HCT116 (cell line): ENCODE results near the gene BATF2. TPM values are rescaled to one million over a fixed set of nuclear protein-coding genes. Genes with fewer than 3 reads are reported as not detected.

Experiments
- ATAC-seq: fragments of 200-7000 bp; cut with Tn5 transposase; 2 replicates; pipeline ENCODE4 v1.9.1; 2020; ENCODE audit warnings: mild to moderate bottlenecking, moderate library complexity
- BruUV-seq: library from RNA; stranded (reverse); fragments of 400-500 nt; replicated peaks from 2 replicates; lab custom pipeline; 2021; lab: Mats Ljungman, UMichigan
- CTCF ChIA-PET: fragments of 300-600 bp; sonication (Branson Sonifier 250); formaldehyde crosslinking; loops from one replicate; lab custom pipeline; 2021; ENCODE audit warnings: antibody characterized with exemption; lab: Charles Lee
- POLR2A ChIA-PET: fragments of 300-600, 350-600 bp; sonication (Branson Sonifier 250); formaldehyde crosslinking; loops from one replicate; lab custom pipeline; 2021; ENCODE audit warnings: antibody characterized with exemption; lab: Charles Lee
- RAD21 ChIA-PET, 2 experiments: fragments of 300-600 bp; sonication (Branson Sonifier 250); formaldehyde crosslinking; loops; one replicate each; lab custom pipeline; 2023; ENCODE audit warnings: low total read pairs in 2 of 2; ENCODE audit not compliant: uncharacterized antibody in 2 of 2, unreplicated experiment in 2 of 2, low non-redundant PET in 1 of 2; lab: Charles Lee
- DNase-seq: peaks from one replicate; pipeline ENCODE4 v3.0.0-alpha.2; 2010; ENCODE audit warnings: low read depth, low spot score
- H2AFZ ChIP-seq: fragments of 200-600 bp; shearing (Covaris generic), sonication (generic); 2 replicates; pipeline ENCODE4 v1.6.1; 2017; ENCODE audit warnings: low read depth, mixed run types, mixed read lengths, antibody characterized with exemption, low read length; ENCODE audit not compliant: poor library complexity, severe bottlenecking
- H3K27ac ChIP-seq: 2 replicates; pipeline ENCODE4 v1.5.1; 2012; ENCODE audit warnings: low read depth, low read length
- H3K27me3 ChIP-seq: fragments of 200-600 bp; sonication (generic); 2 replicates; pipeline ENCODE4 v1.6.1; 2016; ENCODE audit warnings: mixed run types, low read length, mixed read lengths; ENCODE audit not compliant: insufficient read depth
- H3K36me3 ChIP-seq, 2 experiments: fragments of 200-500 bp in 1 of 2; fragments of 200-600 bp in 1 of 2; sonication (Bioruptor generic) in 1 of 2; sonication (generic) in 1 of 2; 2 replicates each; pipeline versions ENCODE4 v1.5.1 to v1.6.1; 2014 to 2016; ENCODE audit warnings: low read length in 2 of 2, inconsistent platforms in 1 of 2, mixed read lengths in 1 of 2, mixed run types in 1 of 2; ENCODE audit not compliant: insufficient read depth in 2 of 2, control insufficient read depth in 1 of 2
- H3K4me1 ChIP-seq, 2 experiments: fragments of 200-600 bp in 1 of 2; sonication (generic) in 1 of 2; 2 replicates each; pipeline versions ENCODE4 v1.5.1 to v1.6.1; 2012 to 2017; ENCODE audit warnings: low read length in 2 of 2, inconsistent platforms in 1 of 2, mild to moderate bottlenecking in 1 of 2, mixed read lengths in 1 of 2, mixed run types in 1 of 2, moderate library complexity in 1 of 2; ENCODE audit not compliant: insufficient read depth in 2 of 2, control insufficient read depth in 1 of 2
- H3K4me2 ChIP-seq: fragments of 200-600 bp; sonication (generic); 2 replicates; pipeline ENCODE4 v1.6.1; 2017; ENCODE audit warnings: mixed run types, low read length, mixed read lengths
- H3K4me3 ChIP-seq, 2 experiments: fragments of 200-600 bp in 1 of 2; sonication (generic) in 1 of 2; replicated peaks in 1 of 2; 2 replicates each; pipeline ENCODE4 v1.5.1; 2011 to 2016; ENCODE audit warnings: low read length in 2 of 2, control low read depth in 1 of 2, low read depth in 1 of 2, mild to moderate bottlenecking in 1 of 2, mixed read lengths in 1 of 2, mixed run types in 1 of 2
- H3K79me2 ChIP-seq: fragments of 200-600 bp; sonication (generic); 2 replicates; pipeline ENCODE4 v1.6.1; 2017; ENCODE audit warnings: mild to moderate bottlenecking, mixed run types, low read length, moderate library complexity, mixed read lengths; ENCODE audit not compliant: insufficient read depth
- H3K9ac ChIP-seq: fragments of 200-600 bp; sonication (generic); 2 replicates; pipeline ENCODE4 v1.6.1; 2016; ENCODE audit warnings: low read length, mixed read lengths
- H3K9me2 ChIP-seq: fragments of 200-600 bp; sonication (generic), shearing (Covaris generic); 2 replicates; pipeline ENCODE4 v1.6.1; 2017; ENCODE audit warnings: mixed run types, mild to moderate bottlenecking, moderate library complexity; ENCODE audit not compliant: insufficient read depth
- H3K9me3 ChIP-seq, 2 experiments: fragments of 200-500 bp in 1 of 2; fragments of 200-600 bp in 1 of 2; sonication (Bioruptor generic) in 1 of 2; sonication (generic) in 1 of 2; 2 replicates each; pipeline ENCODE4 v1.6.1; 2014 to 2017; ENCODE audit warnings: low read length in 2 of 2, mixed read lengths in 2 of 2, inconsistent platforms in 1 of 2, low read depth in 1 of 2, mild to moderate bottlenecking in 1 of 2, mixed run types in 1 of 2, moderate library complexity in 1 of 2; ENCODE audit not compliant: control insufficient read depth in 1 of 2, insufficient read depth in 1 of 2
- H4K20me1 ChIP-seq: fragments of 200-600 bp; sonication (generic), shearing (Covaris generic); 2 replicates; pipeline ENCODE4 v1.6.1; 2017; ENCODE audit warnings: mixed run types, mild to moderate bottlenecking, moderate library complexity; ENCODE audit not compliant: insufficient read depth
- ATF3 ChIP-seq: IDR thresholded peaks from 2 replicates; pipeline ENCODE4 v1.6.1; 2012
- CBX3 ChIP-seq: IDR thresholded peaks from 2 replicates; pipeline ENCODE4 v1.6.1; 2012; ENCODE audit warnings: low read depth
- CEBPB ChIP-seq: IDR thresholded peaks from 2 replicates; pipeline ENCODE4 v1.6.1; 2012; ENCODE audit warnings: low read depth
- EGR1 ChIP-seq: IDR thresholded peaks from 2 replicates; pipeline ENCODE4 v1.6.1; 2012; ENCODE audit warnings: low read depth
- EZH2 ChIP-seq: fragments of 200-600 bp; sonication (generic); IDR thresholded peaks from 2 replicates; pipeline ENCODE4 v1.6.1; 2017; ENCODE audit warnings: antibody characterized with exemption, mixed run types
- EZH2phosphoT487 ChIP-seq: fragments of 200-600 bp; IDR thresholded peaks from 2 replicates; pipeline ENCODE4 v1.6.1; 2018; ENCODE audit warnings: antibody characterized with exemption, borderline replicate concordance
- FOSL1 ChIP-seq: IDR thresholded peaks from 2 replicates; pipeline ENCODE4 v1.6.1; 2012; ENCODE audit warnings: low read depth
- JUND ChIP-seq: IDR thresholded peaks from 2 replicates; pipeline ENCODE4 v1.6.1; 2012
- MAX ChIP-seq: IDR thresholded peaks from 2 replicates; pipeline ENCODE4 v1.6.1; 2012
- POLR2A ChIP-seq: IDR thresholded peaks from 2 replicates; pipeline ENCODE4 v1.7.0; 2011; ENCODE audit warnings: borderline replicate concordance; ENCODE audit not compliant: insufficient read depth, insufficient read length; ENCODE audit errors: extremely low read depth
- POLR2AphosphoS5 ChIP-seq: IDR thresholded peaks from 2 replicates; pipeline ENCODE4 v1.6.1; 2011; ENCODE audit warnings: mild to moderate bottlenecking, low read depth, low read length, moderate library complexity
- RAD21 ChIP-seq: IDR thresholded peaks from 2 replicates; pipeline ENCODE4 v1.6.1; 2012; ENCODE audit warnings: low read depth, mild to moderate bottlenecking
- SIN3A ChIP-seq: IDR thresholded peaks from 2 replicates; pipeline ENCODE4 v1.6.1; 2012; ENCODE audit warnings: low read depth
- SP1 ChIP-seq: IDR thresholded peaks from 2 replicates; pipeline ENCODE4 v1.6.1; 2012; ENCODE audit warnings: low read depth
- SRF ChIP-seq: IDR thresholded peaks from 2 replicates; pipeline ENCODE4 v1.6.1; 2012; ENCODE audit warnings: low read depth
- TCF7L2 ChIP-seq: IDR thresholded peaks from 2 replicates; pipeline ENCODE4 v1.7.0; 2011; ENCODE audit warnings: borderline replicate concordance, inconsistent platforms; ENCODE audit not compliant: insufficient read depth, insufficient read length; ENCODE audit errors: extremely low read depth
- ZNF274 ChIP-seq: fragments of 200-500 bp; sonication (Bioruptor generic); IDR thresholded peaks from 2 replicates; pipeline ENCODE4 v1.6.1; 2014; ENCODE audit warnings: mild to moderate bottlenecking, low read depth, low read length, inconsistent platforms
- intact Hi-C: fragments of 100-400 bp; cut with micrococcal nuclease; formaldehyde crosslinking; loops from 2 replicates; pipeline ENCODE4 v1.10.0; 2022
- total RNA-seq: library from RNA; stranded (reverse); gene quantifications from one replicate; pipeline ENCODE4 v1.2.1, GENCODE V29; 2021; ENCODE audit not compliant: unreplicated experiment
- TF ChIP-seq, protein P1 (sequence below): IDR thresholded peaks from 2 replicates; pipeline ENCODE4 v1.6.1; 2011; ENCODE audit warnings: mild to moderate bottlenecking, low read length, moderate library complexity; ENCODE audit not compliant: insufficient replicate concordance; ENCODE audit errors: extremely low read depth
- TF ChIP-seq, protein P2 (sequence below), 3 experiments: fragments of 200-600 bp in 1 of 3; sonication (generic) in 1 of 3; IDR thresholded peaks in 2 of 3; conservative IDR thresholded peaks in 1 of 3; 2 replicates each; pipeline ENCODE4 v1.5.1; 2012 to 2017; ENCODE audit warnings: low read depth in 2 of 3, low read length in 2 of 3, antibody characterized with exemption in 1 of 3, borderline replicate concordance in 1 of 3, control low read depth in 1 of 3, mild to moderate bottlenecking in 1 of 3, mixed read lengths in 1 of 3, mixed run types in 1 of 3, moderate library complexity in 1 of 3; ENCODE audit not compliant: insufficient read depth in 1 of 3
- TF ChIP-seq, protein P3 (sequence below): IDR thresholded peaks from 2 replicates; pipeline ENCODE4 v1.6.1; 2012; ENCODE audit warnings: low read depth

BATF2 gene
- total RNA-seq, 1 experiment from 2014 or later, result 2.1 TPM

DNA sequence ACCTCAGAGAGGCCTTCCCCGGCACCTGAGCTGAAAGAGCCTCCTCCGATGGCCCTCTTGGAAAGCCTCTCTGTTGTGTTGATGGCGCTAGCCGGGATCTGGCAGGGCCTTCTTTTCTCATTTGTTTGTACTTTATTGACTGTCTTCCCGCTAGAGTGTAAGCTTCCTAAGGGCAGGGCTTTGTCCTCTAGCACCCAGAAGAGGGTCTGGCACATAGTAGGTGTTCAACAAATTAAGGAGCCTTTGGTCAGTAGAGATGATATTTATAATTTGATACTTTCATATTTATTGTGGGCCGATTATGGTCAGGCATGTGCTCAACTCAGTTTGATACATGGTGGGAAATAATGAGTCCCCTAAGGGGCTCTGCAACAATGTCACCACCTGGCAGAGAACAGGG, 21.2 kb upstream of the BATF2 start:
- Histone ChIP-seq H3K27me3 (no peaks in the 10 kb centered on the region), H3K9me2 (no peaks in the 10 kb centered on the region), H2AFZ (no peak overlapping the region), H3K4me1 (peaks cover 14 to 33% of the 10 kb centered on the region in 2 experiments), H3K4me2 (no peak overlapping the region), H3K9me3 (no peaks in the 10 kb centered on the region), H3K9ac (no peak overlapping the region), H4K20me1 (no peaks in the 10 kb centered on the region), H3K27ac (no peak overlapping the region), H3K79me2 (0 out of 2 replicates have a peak, but pooled peaks cover 5% of the 10 kb centered on the region), H3K4me3 (no peak overlapping the region), H3K36me3 (no peaks in the 10 kb centered on the region)
- CTCF ChIA-PET, result no interaction called here
- intact Hi-C loops, result loop anchor here (10.0 kb wide), 1 partner anchor 237 kb away; no protein-coding TSS in a partner anchor
- BruUV-seq, result no TSS peak
- TF ChIP-seq EZH2phosphoT487, result no peak
- TF ChIP-seq SP1, result no peak
- no peak for TF ChIP-seq MAX
- TF ChIP-seq JUND, result no peak
- TF ChIP-seq, protein P1, sequence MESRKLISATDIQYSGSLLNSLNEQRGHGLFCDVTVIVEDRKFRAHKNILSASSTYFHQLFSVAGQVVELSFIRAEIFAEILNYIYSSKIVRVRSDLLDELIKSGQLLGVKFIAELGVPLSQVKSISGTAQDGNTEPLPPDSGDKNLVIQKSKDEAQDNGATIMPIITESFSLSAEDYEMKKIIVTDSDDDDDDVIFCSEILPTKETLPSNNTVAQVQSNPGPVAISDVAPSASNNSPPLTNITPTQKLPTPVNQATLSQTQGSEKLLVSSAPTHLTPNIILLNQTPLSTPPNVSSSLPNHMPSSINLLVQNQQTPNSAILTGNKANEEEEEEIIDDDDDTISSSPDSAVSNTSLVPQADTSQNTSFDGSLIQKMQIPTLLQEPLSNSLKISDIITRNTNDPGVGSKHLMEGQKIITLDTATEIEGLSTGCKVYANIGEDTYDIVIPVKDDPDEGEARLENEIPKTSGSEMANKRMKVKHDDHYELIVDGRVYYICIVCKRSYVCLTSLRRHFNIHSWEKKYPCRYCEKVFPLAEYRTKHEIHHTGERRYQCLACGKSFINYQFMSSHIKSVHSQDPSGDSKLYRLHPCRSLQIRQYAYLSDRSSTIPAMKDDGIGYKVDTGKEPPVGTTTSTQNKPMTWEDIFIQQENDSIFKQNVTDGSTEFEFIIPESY, result no peak
- no peak for TF ChIP-seq CEBPB
- TF ChIP-seq ATF3, result no peak
- no peak for TF ChIP-seq FOSL1
- no peak for TF ChIP-seq SRF
- TF ChIP-seq CBX3, result no peak
- no peak for TF ChIP-seq RAD21
- TF ChIP-seq ZNF274, result no peak
- no peak for TF ChIP-seq EZH2
- no peak for TF ChIP-seq TCF7L2
- TF ChIP-seq, protein P2, sequence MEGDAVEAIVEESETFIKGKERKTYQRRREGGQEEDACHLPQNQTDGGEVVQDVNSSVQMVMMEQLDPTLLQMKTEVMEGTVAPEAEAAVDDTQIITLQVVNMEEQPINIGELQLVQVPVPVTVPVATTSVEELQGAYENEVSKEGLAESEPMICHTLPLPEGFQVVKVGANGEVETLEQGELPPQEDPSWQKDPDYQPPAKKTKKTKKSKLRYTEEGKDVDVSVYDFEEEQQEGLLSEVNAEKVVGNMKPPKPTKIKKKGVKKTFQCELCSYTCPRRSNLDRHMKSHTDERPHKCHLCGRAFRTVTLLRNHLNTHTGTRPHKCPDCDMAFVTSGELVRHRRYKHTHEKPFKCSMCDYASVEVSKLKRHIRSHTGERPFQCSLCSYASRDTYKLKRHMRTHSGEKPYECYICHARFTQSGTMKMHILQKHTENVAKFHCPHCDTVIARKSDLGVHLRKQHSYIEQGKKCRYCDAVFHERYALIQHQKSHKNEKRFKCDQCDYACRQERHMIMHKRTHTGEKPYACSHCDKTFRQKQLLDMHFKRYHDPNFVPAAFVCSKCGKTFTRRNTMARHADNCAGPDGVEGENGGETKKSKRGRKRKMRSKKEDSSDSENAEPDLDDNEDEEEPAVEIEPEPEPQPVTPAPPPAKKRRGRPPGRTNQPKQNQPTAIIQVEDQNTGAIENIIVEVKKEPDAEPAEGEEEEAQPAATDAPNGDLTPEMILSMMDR (IDR thresholded peaks at IDR 0.05 in 2 of 3, conservative IDR thresholded peaks at IDR 0.05 in 1 of 3; ENCODE audit: borderline replicate concordance in 1 of 3, insufficient read depth in 1 of 3, low read depth in 2 of 3, low read length in 2 of 3), result no peak
- TF ChIP-seq, protein P3, sequence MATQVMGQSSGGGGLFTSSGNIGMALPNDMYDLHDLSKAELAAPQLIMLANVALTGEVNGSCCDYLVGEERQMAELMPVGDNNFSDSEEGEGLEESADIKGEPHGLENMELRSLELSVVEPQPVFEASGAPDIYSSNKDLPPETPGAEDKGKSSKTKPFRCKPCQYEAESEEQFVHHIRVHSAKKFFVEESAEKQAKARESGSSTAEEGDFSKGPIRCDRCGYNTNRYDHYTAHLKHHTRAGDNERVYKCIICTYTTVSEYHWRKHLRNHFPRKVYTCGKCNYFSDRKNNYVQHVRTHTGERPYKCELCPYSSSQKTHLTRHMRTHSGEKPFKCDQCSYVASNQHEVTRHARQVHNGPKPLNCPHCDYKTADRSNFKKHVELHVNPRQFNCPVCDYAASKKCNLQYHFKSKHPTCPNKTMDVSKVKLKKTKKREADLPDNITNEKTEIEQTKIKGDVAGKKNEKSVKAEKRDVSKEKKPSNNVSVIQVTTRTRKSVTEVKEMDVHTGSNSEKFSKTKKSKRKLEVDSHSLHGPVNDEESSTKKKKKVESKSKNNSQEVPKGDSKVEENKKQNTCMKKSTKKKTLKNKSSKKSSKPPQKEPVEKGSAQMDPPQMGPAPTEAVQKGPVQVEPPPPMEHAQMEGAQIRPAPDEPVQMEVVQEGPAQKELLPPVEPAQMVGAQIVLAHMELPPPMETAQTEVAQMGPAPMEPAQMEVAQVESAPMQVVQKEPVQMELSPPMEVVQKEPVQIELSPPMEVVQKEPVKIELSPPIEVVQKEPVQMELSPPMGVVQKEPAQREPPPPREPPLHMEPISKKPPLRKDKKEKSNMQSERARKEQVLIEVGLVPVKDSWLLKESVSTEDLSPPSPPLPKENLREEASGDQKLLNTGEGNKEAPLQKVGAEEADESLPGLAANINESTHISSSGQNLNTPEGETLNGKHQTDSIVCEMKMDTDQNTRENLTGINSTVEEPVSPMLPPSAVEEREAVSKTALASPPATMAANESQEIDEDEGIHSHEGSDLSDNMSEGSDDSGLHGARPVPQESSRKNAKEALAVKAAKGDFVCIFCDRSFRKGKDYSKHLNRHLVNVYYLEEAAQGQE, result no peak
- no peak for TF ChIP-seq SIN3A
- no peak for TF ChIP-seq EGR1
- TF ChIP-seq POLR2A, result no peak
- TF ChIP-seq POLR2AphosphoS5, result no peak
- no peak for DNase-seq
- ATAC-seq, result no peak
- POLR2A ChIA-PET, result no interaction called here
- RAD21 ChIA-PET, result no interaction called here
